GM18511 (cell line): Measurements from ENCODE around the gene RILPL1.
A peak's percentile ranks its signal among the peaks of the same experiment; 100 is the strongest.
"Not testable (repeated sequence)": the region's sequence is repeated elsewhere in the genome, so short reads cannot be mapped to it uniquely, and the experiment has no call there.

ENCODE experiments used
- ATAC-seq: cut with Tn5 transposase; IDR thresholded peaks from one replicate; pipeline ENCODE4 v1.9.1; 2021; ENCODE audit warnings: mild to moderate bottlenecking, moderate library complexity; ENCODE audit not compliant: unreplicated experiment

RILPL1 gene

DNA sequence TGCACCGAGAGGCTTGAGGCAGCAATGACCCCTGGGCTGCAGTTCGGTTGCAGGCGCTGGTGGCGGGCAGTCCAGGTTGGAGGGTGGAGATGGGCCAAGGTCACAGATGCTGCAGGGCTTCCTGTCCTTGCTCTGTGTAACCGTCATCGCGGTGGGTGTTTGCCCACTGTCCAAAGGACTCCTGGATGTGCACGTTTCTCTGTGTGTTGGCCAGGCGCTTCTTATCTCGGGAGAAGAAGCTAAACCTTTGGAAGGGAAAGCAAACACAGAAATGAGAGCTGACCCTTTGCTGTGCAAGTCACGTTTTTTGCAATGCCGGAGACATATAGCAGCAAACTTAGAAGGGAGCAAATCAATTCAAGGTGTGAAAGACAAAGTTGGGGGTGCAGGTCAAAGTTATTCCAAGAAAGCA lies 61.1 kb downstream of the RILPL1 start:
- no peak for ATAC-seq

- ATAC-seq: no peak
These were observed 62.0 kb downstream of the RILPL1 start for GRCh38 chr12:123471374-123472068.

GRCh38 chr12:123469978-123470377 lies 63.5 kb downstream of the RILPL1 start:
- no peak for ATAC-seq

- ATAC-seq: peak; percentile 69
These were observed 64.7 kb downstream of the RILPL1 start for GRCh38 chr12:123468786-123469185.

DNA sequence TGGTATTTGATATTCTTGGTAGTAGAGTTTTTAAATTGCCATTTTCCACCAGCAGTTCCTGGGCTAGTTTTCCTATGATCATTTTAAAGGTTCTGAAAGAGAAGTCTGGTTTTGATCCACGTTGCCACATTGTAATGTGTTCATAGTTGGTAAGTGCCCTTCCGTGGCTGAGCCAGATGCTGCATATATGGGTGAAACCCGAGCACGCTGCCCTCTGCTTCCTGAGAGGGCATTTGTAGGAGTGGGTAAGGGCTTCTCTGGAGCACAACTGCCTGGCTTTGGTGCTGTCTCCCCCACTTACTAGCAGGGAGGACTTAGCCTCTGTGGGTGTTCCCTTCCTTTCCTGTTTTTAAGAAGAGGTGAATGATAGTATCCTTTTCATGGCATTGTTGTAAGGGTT lies 68.4 kb downstream of the RILPL1 start:
- ATAC-seq: no peak

DNA sequence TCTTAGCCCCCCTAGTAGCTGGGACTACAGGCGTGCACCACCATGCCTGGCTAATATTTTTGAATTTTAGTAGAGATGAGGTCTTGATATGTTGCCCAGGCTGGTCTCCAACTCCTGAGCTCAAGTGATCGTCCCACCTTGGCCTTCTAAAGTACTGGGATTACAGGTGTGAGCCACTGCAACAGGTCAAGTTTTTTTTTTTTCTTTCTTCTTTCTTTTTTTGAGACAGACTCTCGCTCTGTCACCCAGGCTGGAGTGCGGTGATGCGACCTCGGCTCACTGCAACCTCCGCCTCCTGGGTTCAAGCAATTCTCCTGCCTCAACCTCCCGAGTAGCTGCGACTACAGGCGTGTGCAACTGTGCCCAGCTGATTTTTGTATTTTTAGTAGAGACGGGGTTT lies 70.3 kb downstream of the RILPL1 start:
- ATAC-seq: not testable (repeated sequence)

DNA sequence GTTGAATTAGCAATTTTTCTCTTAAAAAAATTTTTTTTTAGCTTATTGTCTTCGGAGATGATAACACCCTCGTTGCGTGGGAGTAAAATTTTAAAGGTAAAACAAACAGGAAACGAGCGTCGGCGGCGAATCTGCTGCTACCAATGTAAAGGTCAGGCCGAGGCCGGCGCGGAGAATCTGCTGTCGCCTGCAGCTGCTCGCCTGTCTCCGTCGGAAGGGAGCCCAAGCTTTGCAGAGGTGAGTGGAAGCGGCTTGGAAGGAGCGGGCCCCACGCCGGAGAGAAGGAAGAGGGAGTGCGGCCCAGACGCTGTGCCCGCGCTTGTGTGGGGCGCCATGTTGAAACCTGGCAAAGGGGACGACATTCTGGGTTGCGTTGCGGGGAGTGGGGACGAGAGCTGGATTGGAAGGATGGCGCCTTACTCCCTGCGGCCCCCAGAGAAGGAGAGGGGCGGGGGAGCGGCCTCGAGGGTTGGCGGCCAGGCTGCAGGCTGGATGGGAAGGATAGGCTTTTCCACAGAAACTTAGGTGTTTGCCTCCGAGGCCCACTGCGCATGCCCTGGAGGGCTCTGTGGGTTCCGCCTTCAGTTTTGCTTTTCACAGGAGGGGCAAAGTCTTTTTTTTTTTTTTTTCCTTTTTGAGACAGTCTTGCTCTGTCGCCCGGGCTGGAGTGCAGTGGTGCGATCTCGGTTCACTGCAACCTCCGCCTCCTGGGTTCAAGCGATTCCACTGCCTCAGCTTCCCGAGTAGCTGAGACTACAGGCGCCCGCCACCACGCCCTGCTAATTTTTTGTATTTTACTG lies 75.3 kb downstream of the RILPL1 start, which contains the start of gene SNRNP35:
Gene SNRNP35, plus strand, starts transcription at position 160 of the 800 bp plus-strand sequence. CDS start 7,402 bp downstream, outside the sequence.
- peak; percentile 73 for ATAC-seq

- ATAC-seq: no peak
These were observed 80.4 kb downstream of the RILPL1 start for GRCh38 chr12:123453165-123453564.

DNA sequence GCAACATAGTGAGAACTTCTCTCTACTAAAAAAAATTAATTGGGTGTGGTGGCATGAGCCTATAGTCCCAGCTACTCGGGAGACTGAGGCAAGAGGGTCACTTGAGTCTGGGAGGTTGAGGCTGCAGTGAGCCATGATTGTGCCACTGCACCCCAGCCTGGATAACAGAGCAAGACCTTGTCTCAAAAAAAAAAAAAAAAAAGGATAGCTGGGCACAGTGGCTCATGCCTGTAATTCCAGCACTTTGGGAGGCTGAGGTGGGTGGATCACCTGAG lies 81.3 kb downstream of the RILPL1 start:
- ATAC-seq: not testable (repeated sequence)

DNA sequence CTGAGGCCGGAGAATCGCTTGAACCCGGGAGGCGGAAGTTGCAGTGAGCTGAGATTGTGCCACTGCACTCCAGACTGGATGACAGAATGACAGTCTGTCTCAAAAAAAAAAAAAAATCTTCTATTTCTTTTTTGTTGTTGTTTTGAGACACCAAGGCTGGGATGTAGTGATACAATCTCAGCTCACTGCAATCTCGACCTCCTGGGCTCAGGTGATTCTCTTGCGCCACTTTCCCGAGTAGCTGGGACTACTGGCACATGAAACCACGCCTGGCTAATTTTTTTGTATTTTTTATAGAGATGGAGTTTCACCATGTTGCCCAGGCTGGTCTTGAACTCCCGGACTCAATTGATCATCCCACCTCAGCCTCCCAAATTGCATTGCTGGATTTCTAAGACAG lies 82.9 kb downstream of the RILPL1 start:
- no peak for ATAC-seq

- no peak for ATAC-seq
These were observed 83.7 kb downstream of the RILPL1 start for GRCh38 chr12:123449856-123450255.

DNA sequence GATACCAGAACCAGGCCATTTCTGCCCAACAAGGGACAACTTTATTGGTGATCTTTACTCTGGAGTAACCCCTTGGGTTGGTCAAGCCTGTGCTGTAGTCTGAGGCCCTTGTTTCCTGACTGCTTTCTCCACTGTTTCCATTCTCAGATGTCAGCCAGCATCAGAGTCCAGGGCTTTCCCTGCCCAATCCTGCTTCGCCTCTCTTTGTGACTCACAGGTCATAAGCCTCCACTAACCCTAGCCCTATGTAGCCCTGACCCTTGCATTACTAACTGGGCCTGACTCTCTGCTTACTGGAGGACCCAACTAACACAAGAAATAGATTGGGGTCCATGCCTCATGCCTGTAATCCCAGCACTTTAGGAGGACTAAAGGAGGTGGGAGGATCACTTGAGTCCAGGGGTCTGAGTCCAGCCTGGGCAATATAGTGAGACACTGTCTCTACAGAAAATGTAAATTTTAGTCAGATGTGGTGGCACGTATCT lies 84.2 kb downstream of the RILPL1 start:
- ATAC-seq: no peak

- ATAC-seq: no peak
These were observed 87.2 kb downstream of the RILPL1 start for GRCh38 chr12:123446333-123446713.

DNA sequence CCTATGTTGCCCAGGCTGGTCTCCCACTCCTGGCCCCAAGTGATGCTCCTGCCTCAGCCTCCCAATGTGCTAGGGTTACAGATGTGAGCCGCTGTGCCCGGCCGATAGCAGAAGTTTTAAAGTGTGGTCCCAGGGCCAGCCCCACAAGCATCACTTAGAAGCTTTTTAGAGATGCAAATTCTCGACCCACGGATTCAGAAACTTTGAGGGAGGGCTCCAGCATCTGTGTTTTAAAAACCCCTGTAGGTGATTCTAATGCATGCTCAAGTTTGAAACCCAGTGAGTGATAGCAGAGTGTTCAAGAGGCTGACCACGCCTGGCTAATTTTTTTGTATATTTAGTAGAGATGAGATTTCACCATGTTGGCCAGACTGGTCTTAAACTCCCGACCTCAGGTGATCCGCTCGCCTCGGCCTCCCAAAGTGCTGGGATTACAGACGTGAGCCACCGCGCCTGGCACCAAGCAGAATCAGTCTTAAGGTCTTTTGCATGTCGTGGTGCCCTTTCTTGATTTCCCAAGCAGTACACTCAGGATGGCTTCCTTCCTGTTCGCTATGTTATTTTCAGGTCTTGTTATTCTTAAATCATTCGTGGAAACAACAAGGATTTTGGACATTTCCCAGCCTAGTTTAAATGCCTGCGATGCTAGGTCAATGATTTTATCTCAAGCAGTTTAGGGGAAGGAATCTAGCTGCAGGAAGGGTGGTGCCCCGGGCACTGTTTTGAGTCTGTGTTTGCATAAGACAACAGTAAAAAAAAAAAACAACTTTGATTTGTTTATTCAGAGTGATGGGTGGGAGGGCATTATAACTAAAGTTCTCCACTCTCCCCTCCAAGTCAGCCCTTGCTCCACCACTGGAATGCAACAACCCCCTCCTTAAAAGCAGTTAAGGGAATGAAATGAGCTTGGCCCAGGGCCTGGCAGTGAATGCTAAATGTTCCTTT lies 87.9 kb downstream of the RILPL1 start:
- no peak for ATAC-seq

- no peak for ATAC-seq
These were observed 89.2 kb downstream of the RILPL1 start for GRCh38 chr12:123444092-123445026.

GRCh38 chr12:123442774-123443173 lies 90.7 kb downstream of the RILPL1 start:
- no peak for ATAC-seq

DNA sequence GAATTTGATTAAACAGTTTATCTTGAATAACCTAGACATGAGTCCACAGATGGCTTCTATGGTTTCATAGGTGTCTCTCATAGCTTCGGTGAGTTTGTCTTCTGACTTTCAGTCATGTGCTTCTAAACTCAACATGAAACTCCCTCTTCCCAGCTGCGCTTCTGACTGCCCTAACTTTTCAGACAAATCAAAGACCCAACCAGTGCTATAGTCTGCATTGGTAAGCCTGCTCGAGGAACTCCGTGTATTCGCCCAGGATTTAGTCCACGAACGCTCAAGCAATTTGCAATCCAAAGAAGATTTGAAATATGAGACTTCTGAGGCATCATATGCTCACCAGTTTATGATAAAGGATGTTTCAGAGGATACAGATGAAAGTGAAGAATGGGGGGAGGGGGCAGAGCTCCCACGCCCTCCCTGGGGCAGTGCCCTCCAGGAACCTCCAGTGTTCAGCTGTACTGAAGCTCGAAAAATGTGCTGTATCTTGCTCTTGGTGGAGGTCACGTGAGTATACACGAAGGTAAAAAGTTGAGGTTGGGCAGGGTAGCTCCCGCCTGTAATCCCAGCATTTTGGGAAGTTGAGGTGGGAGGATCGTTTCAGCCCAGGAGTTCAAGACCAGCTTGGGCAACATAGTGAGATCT lies 91.9 kb downstream of the RILPL1 start:
- no peak for ATAC-seq

DNA sequence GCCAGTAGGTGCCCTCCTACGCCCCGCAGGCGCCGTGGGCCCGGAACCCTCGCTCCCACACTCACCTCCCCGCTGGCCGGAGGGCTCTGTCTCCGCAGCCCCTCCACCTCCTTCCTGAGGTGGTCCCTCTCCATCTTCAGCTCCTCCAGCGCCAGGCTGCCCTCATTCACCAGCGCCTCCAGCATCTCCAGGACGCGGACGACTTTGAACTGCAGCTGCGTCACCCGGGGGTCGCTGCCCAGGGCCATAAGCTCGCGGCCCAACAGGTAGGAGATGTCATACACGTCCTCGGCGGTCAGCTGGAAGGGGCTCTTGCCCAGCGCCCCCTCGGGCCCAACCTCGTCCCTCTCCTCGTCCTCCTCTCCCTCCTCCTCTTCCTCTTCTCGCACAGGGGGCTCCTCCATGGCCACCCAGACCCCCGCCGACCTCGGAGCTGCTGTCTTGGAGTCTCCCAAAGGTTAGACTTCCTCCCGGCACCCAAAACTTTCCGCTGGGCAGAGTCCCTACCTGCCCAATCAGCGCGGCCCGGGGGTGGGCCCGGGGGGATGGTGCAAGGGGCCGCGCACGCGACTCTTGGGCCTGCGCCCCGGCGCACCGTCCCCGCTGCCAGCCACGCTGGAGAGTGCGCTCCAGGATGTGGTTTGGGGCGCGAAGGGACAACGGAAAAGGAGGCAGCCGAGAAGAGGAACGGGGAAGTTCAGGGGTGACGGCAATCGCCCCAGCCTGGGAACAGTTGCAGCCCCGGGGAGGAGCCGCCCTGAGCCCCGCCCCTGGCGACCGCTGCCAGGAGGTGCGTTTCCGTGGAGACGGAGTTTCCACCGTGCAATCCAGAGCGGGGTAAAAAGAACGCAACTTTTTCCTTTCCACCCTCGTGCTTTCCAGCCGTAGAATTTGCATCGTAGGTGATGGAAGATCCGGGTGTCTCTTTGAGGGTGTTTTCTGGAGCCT lies 97.2 kb downstream of the RILPL1 start, which contains the start of gene RILPL2:
Gene RILPL2, minus strand, starts transcription at position 668 of the 948 bp plus-strand sequence. Its CDS starts 264 bp downstream, at position 404.
- ATAC-seq: peak; percentile 74
